ENCODE results near the gene FBXO28. TPM values are rescaled to one million over a fixed set of nuclear protein-coding genes. Genes with fewer than 3 reads are reported as not detected.

Gene FBXO28
- total RNA-seq, 2 donors from 2014 or later, result 26.2 to 29.5 TPM

DNA sequence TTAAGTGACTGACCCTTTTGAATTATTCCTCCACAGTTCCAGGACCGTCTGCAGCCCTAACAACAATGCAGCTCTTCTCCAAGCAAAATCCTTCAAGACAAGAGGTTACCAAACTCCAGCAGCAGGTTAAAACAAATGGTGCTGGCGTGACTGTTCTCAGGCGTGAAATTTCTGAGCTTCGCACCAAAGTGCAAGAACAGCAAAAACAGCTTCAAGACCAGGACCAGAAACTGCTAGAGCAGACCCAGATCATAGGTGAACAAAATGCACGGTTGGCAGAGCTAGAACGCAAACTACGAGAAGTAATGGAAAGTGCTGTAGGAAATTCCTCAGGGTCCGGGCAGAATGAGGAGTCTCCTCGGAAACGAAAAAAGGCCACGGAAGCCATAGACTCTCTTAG, 43.4 kb downstream of the FBXO28 start:
- Mint-ChIP-seq H3K9me3 (no peaks in the 10 kb centered on the region), H3K4me1 (no peaks in the 10 kb centered on the region), H3K27me3 (no peaks in the 10 kb centered on the region), H3K4me3 (no peak overlapping the region), H3K27ac (no peak overlapping the region), H3K36me3 (ENCODE audit: low read depth) (peaks cover 65% of the 10 kb centered on the region)
- ATAC-seq (replicated peaks), result no peak

DNA sequence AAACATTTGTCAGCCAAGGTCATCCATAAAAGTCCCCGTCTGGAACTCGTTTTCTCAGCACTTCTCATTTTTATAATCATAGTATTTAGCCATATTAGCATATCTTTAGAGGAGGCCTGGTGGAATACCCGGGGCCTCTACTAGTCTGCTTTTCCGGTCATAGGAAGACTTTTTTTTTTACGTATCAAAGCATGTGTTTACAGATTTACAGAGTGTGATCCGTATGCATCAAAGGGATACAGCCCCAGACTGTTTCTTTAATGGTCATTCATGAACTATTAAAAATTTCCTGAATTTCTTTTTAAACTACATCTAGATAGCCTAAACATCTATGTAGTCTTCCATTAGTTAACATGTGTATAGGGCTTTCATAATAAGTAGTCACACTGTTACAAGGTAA, 45.6 kb downstream of the FBXO28 start:
- H3K9me3 Mint-ChIP-seq, result no peaks in the 10 kb centered on the region
- ATAC-seq (replicated peaks), result no peak
- H3K27me3 Mint-ChIP-seq, result no peaks in the 10 kb centered on the region
- no peak overlapping the region for H3K27ac Mint-ChIP-seq
- H3K4me3 Mint-ChIP-seq, result no peak overlapping the region
- H3K4me1 Mint-ChIP-seq, result no peaks in the 10 kb centered on the region
- H3K36me3 Mint-ChIP-seq (ENCODE audit: low read depth), result peaks cover 53% of the 10 kb centered on the region

DNA sequence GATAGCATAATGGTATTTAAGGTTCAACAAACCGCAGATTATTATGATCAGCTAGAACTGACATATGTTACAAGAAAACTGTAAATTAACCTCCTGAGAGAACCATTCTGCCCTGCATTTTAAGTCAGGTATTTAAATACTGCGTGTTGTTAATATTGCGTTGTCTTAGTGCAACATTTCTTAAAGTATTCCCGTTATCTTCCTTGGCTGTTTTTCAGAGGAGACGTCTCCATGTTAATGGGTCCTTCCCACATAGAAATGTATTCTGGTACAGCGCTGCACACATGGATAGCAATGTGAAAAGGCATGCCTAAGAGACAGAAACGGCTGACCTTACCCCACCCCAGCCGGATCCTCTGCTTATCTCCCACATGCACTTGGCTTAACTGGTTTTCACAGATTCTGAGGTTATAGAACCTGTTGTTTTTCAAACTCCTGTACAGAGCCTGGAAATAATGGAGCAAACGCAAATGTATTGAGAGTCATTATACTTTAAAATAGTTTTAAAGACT, 46.3 kb downstream of the FBXO28 start:
- H3K27ac Mint-ChIP-seq, result no peak overlapping the region

DNA sequence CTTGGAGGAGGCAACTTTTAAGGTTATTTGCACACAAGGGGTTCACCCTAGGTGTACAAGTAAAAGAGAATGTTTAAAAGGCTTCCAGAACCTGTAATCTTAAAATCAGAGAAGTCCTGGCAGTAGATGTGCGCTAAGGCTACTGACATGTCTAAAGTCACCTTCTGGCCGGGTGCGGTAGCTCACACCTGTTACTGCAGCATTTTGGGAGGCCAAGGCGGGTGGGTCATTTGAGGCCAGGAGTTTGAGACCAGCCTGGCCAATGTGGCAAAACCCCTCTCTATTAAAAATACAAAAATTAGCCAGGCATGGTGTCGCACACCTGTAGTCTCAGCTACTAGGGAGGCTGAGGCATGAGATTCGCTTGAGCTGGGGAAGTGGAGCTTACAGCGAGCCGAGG, 48.9 kb downstream of the FBXO28 start:
- Mint-ChIP-seq H3K36me3 (ENCODE audit: low read depth) (peaks cover 26% of the 10 kb centered on the region), H3K4me1 (no peaks in the 10 kb centered on the region), H3K4me3 (no peak overlapping the region), H3K27ac (no peak overlapping the region), H3K9me3 (no peaks in the 10 kb centered on the region), H3K27me3 (no peaks in the 10 kb centered on the region)
- no peak for ATAC-seq (replicated peaks)

More for the DNA sequence above, 46.3 kb downstream of the FBXO28 start:
- Mint-ChIP-seq H3K27me3 (no peaks in the 10 kb centered on the region), H3K9me3 (no peaks in the 10 kb centered on the region), H3K4me3 (no peak overlapping the region), H3K36me3 (ENCODE audit: low read depth) (peaks cover 51% of the 10 kb centered on the region), H3K4me1 (no peaks in the 10 kb centered on the region)
- ATAC-seq (replicated peaks), result no peak

DNA sequence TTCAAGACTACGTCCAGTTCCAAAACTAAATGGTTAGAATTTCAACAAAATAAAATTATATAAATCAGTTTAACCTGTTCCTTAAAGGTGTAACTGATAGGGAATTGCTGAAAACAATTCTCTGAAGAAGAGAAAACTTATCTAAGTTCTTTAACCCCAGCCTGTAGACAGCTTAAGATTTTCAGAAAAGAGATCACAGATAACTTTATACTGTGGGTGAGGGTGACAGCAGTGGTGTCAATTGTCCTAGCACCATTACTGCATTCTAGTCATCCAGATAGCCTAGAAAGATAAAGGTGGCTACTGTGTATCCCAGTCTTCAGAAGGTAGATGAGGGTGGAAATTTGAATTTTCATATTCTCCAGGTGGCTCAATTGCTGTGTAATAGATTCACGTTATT, 49.4 kb downstream of the FBXO28 start:
- H3K27ac Mint-ChIP-seq, result no peak overlapping the region
- ATAC-seq (replicated peaks), result no peak
- H3K27me3 Mint-ChIP-seq, result no peaks in the 10 kb centered on the region
- H3K9me3 Mint-ChIP-seq, result no peaks in the 10 kb centered on the region
- H3K4me1 Mint-ChIP-seq, result no peaks in the 10 kb centered on the region
- H3K36me3 Mint-ChIP-seq (ENCODE audit: low read depth), result peaks cover 20% of the 10 kb centered on the region
- no peak overlapping the region for H3K4me3 Mint-ChIP-seq

DNA sequence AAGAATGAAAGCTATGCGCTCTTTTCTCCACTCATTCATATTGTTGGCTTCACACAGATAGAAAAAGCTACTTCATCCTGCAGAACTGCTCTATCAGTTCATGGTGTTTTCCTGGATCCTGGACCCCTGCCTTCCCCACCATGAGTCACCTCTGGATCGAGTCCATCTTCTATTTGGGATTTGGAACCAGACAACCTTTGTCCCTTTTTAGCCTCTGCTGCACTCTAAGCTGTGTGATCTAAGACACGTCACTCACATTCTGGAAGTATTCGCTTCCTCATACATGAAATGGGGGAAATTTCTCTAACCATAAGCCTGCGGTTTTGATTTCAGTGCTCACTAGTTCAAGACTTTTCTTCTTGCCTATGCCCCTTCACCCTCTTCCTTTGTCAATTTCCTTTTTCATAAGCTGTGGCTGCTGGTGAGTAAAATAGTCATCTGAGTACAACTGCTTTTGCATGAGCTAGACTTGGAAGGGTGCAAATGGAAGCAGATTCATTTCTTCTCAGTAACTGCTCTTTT, 55.0 kb downstream of the FBXO28 start:
- Mint-ChIP-seq H3K4me3 (peak overlapping the region; percentile 72), H3K4me1 (peaks cover 32% of the 10 kb centered on the region), H3K36me3 (ENCODE audit: low read depth) (no peaks in the 10 kb centered on the region), H3K27me3 (no peaks in the 10 kb centered on the region), H3K9me3 (peaks cover 3% of the 10 kb centered on the region), H3K27ac (peak overlapping the region; percentile 88)
- ATAC-seq (replicated peaks), result peak; percentile 97

DNA sequence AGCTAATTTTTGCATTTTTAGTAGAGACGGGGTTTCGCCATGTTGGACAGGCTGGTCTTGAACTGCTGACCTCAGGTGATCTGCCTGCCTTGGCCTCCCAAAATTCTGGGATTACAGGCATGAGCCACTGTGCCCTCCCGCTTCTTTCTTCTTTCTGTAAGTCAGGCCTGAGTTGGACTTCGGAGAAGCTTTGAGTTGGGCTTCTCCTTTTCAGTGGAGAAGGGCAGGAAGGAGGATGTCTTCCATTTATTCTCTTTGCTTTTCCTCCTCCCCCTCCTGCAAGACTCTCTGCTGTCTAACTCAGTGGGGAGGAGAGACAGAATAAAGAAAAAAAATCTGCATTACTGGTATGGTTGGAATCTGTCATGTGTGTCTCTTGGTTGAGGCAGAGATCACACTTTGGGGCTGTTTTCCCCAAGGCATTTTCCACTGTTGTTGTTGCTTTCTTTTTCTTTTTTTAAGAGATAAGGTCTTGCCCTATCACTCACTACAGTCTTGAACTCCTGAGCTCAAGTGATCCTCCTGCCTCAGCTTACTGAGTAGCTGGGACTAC, 55.9 kb downstream of the FBXO28 start:
- peaks cover 3% of the 10 kb centered on the region for H3K9me3 Mint-ChIP-seq
- peak overlapping the region; percentile 72 for H3K4me3 Mint-ChIP-seq
- H3K27ac Mint-ChIP-seq, result peak overlapping the region; percentile 88
- no peak for ATAC-seq (replicated peaks)
- H3K4me1 Mint-ChIP-seq, result peaks cover 32% of the 10 kb centered on the region
- no peaks in the 10 kb centered on the region for H3K27me3 Mint-ChIP-seq
- no peaks in the 10 kb centered on the region for H3K36me3 Mint-ChIP-seq (ENCODE audit: low read depth)

DNA sequence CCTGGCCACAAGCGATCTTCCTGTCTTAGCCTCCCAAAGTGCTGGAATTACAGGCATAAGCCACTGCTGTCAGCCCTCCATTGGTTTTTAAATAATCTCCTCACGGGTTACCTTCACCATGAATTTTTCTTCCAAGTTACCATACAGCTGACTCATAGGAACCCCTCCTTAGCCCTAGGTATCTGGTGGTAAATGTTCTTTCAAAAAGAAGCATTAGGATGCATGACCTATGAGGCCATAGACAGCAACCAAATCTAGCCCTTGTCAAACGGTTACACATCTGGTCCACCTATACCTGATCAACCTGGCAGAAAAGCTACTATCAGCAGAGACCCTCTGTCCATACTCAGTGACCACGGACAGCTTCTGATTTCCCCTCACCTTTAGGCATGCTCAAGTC, 56.4 kb downstream of the FBXO28 start:
- H3K4me3 Mint-ChIP-seq, result peak overlapping the region; percentile 72
- H3K9me3 Mint-ChIP-seq, result peaks cover 3% of the 10 kb centered on the region
- peaks cover 32% of the 10 kb centered on the region for H3K4me1 Mint-ChIP-seq
- H3K27me3 Mint-ChIP-seq, result no peaks in the 10 kb centered on the region
- H3K27ac Mint-ChIP-seq, result peak overlapping the region; percentile 1
- no peaks in the 10 kb centered on the region for H3K36me3 Mint-ChIP-seq (ENCODE audit: low read depth)
- no peak for ATAC-seq (replicated peaks)

DNA sequence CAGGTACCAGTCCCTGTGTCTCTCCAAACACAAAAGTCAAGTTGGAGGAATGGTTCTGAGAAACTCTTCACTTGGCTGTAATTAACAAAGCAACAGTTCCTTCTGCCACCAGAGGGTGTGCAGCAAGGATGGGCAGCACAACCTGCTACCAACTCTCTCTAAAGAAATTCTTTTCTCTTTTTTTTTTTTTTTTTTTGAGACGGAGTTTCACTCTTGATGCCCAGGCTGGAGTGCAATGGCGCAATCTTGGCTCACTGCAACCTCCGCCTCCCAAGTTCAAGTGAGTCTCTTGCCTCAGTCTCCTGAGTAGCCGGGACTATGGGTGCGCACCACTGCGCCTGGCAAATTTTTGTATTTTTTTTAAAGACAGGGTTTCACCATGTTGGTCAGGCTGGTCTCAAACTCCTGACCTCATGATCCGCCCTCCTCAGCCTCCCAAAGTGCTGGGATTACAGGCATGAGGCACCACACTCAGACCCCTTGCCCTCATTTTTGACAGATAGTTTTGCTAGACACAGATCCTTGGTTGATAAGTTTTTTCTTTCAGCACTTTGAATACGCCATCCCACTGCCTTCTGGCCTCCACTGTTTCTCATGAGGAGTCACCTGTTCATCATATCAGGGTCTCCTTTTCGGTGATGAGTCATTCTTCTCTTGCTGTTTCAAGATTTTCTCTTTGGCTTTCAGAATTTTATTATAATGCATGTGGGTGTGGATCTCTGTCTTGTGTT, 57.0 kb downstream of the FBXO28 start:
- Mint-ChIP-seq H3K4me3 (peak overlapping the region; percentile 72), H3K27ac (peak overlapping the region; percentile 1), H3K9me3 (peaks cover 3% of the 10 kb centered on the region), H3K36me3 (ENCODE audit: low read depth) (no peaks in the 10 kb centered on the region), H3K4me1 (peaks cover 32% of the 10 kb centered on the region), H3K27me3 (no peaks in the 10 kb centered on the region)
- peak; percentile 33 for ATAC-seq (replicated peaks)

DNA sequence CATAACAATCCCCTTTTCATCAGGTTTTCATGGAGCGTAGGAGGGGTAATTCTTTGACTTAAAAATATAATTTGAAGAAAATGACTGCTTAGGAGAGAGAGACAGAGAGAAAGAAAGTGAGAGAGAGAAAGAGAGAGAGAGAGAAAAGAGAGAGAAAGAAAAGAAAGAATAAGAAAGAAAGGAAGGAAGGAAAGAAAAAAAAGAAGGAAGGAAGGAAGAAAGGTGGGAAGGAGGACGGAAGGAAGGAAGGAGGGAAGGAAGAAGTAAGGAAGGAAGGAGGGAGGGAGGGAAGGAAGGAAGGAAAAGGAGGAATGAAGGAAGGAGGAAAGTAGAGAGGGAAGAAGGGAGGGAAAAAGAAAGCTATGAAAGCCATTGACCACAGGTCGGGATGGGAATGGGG, 58.3 kb downstream of the FBXO28 start:
- Mint-ChIP-seq H3K4me1 (peaks cover 32% of the 10 kb centered on the region), H3K27me3 (no peaks in the 10 kb centered on the region), H3K4me3 (peak overlapping the region; percentile 72), H3K36me3 (ENCODE audit: low read depth) (no peaks in the 10 kb centered on the region), H3K27ac (peak overlapping the region; percentile 30), H3K9me3 (peaks cover 3% of the 10 kb centered on the region)
- ATAC-seq (replicated peaks), result no peak

DNA sequence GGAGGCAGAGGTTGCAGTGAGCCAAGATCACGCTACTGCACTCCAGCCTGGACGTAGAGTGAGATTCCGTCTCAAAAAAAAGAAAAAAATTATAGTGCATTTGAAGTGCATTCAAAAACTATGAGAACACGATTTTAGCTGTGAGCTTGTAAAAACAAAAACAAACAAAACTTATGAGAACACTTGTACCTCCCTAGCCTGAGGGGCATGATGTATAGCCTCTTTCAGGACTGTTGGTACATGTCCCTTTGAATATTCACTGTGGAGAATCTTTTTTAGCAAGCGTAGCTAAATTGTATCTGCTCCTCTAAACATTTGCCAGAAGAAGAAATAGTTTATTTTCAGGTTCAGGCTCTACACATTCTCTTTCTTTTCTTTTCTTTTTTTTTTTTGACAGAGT, 59.6 kb downstream of the FBXO28 start:
- no peaks in the 10 kb centered on the region for H3K27me3 Mint-ChIP-seq
- no peak overlapping the region for H3K4me3 Mint-ChIP-seq
- peaks cover 32% of the 10 kb centered on the region for H3K4me1 Mint-ChIP-seq
- H3K27ac Mint-ChIP-seq, result no peak overlapping the region
- ATAC-seq (replicated peaks), result no peak
- H3K9me3 Mint-ChIP-seq, result peaks cover 3% of the 10 kb centered on the region
- no peaks in the 10 kb centered on the region for H3K36me3 Mint-ChIP-seq (ENCODE audit: low read depth)

DNA sequence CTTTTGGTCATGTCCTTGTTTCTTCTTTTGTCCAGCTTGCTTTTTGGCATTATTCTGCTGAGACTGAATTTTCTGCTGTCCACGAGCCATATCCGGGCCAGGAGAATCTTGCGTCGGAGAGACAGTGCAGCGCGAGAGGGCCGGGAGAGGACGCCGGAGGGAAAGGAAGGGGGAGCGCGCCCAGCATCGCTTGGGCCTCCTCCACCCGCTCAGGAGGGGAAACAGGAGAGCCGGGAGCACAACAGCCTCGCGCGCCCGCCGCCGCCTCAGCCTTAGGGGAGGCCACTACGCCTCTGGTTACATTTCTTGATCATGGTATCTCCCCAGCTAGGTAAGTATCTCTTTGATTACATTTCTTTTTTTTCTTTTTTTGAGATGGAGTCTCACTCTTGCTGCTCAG, 61.7 kb downstream of the FBXO28 start:
- H3K27ac Mint-ChIP-seq, result no peak overlapping the region
- no peaks in the 10 kb centered on the region for H3K36me3 Mint-ChIP-seq (ENCODE audit: low read depth)
- no peak for ATAC-seq (replicated peaks)
- H3K4me1 Mint-ChIP-seq, result peaks cover 13% of the 10 kb centered on the region
- H3K4me3 Mint-ChIP-seq, result no peak overlapping the region
- H3K27me3 Mint-ChIP-seq, result no peaks in the 10 kb centered on the region
- H3K9me3 Mint-ChIP-seq, result peaks cover 3% of the 10 kb centered on the region

DNA sequence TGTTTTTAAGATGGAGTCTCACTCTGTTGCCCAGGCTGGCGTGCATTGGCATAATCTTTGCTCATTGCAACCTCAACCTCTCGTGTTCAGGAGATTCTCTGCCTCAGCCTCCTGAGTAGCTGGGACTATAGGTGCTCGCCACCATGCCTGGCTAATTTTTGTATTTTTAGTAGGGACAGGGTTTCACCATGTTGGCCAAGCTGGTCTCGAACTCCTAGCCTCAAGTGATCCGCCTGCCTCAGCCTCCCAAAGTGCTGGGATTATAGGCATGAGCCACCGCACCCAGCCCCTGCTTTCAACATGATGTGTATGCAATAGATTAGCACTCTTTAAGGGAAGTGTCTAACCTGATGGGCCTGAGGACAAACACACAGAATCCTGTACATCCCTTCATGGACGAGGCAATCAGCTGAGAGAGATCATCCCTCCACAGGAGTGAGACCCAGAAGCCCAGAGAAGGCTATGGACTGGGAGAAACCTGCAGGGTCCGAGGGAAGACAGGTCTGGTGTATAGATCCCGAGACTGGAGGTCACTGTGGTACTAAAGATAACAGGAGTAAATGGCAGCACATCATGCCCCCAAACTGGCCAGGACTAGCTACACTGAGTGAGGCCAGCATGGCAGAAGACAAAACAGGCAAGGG, 63.6 kb downstream of the FBXO28 start:
- Mint-ChIP-seq H3K27ac (no peak overlapping the region), H3K9me3 (no peaks in the 10 kb centered on the region), H3K4me3 (no peak overlapping the region), H3K36me3 (ENCODE audit: low read depth) (no peaks in the 10 kb centered on the region), H3K4me1 (peaks cover 10% of the 10 kb centered on the region), H3K27me3 (no peaks in the 10 kb centered on the region)
- no peak for ATAC-seq (replicated peaks)

DNA sequence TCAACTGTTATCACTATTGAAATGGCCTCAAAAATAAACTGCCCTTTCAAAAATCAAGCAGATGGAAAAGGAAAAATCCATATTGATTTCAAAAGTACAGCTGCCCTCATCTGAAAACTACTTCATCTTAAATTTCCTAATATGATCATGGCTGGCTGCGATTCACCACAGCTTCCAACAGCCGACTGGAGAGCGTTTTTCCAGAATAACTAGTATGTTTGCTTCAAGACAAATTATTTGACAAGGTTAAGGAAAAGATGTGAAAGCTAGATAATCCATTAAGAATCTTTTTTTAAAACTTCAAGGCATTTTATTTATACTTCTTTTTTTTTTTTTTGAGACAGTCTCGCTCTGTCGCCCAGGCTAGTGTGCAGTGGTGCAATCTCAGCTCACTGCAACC, 65.0 kb downstream of the FBXO28 start:
- no peaks in the 10 kb centered on the region for H3K27me3 Mint-ChIP-seq
- peaks cover 11% of the 10 kb centered on the region for H3K4me1 Mint-ChIP-seq
- H3K27ac Mint-ChIP-seq, result no peak overlapping the region
- ATAC-seq (replicated peaks), result no peak
- no peak overlapping the region for H3K4me3 Mint-ChIP-seq
- peaks cover under 1% of the 10 kb centered on the region for H3K36me3 Mint-ChIP-seq (ENCODE audit: low read depth)
- no peaks in the 10 kb centered on the region for H3K9me3 Mint-ChIP-seq

Measured in activated T-helper 17 cell treated with anti-CD3 and anti-CD28 coated beads, Interleukin-2, amount 50 U/mL, for 72 hours (primary cell).